ENCODE data around the gene TRAPPC10.

The TRAPPC10 gene

GRCh38 chr21:44020551-44020950 is 8.4 kb downstream of the TRAPPC10 start:
- no peak overlapping the region for H3K9ac ChIP-seq (ENCODE audit: low read depth, low read length, poor library complexity, severe bottlenecking)
- no peak overlapping the region for H2AFZ ChIP-seq (ENCODE audit: low read length)
- no peaks in the 10 kb centered on the region for H3K9me3 ChIP-seq (ENCODE audit: insufficient read depth, low read depth, low read length)
- no peaks in the 10 kb centered on the region for H3K36me3 ChIP-seq (ENCODE audit: insufficient read depth, low read length)
- no peaks in the 10 kb centered on the region for H3F3A ChIP-seq (ENCODE audit: low read depth)
- H4K20me1 ChIP-seq (ENCODE audit: insufficient read depth, low read length, poor library complexity, severe bottlenecking), result peaks cover 72% of the 10 kb centered on the region
- no peaks in the 10 kb centered on the region for H3K27me3 ChIP-seq (ENCODE audit: insufficient read depth, low read length, poor library complexity, severe bottlenecking)
- no peaks in the 10 kb centered on the region for H3K9me2 ChIP-seq (replicated peaks; ENCODE audit: low read depth, low read length)
- no peak for TF ChIP-seq CTCF (conservative IDR thresholded peaks at IDR 0.05; ENCODE audit: low read length)
- no peak for TF ChIP-seq EZH2phosphoT487 (IDR thresholded peaks at IDR 0.05; ENCODE audit: borderline replicate concordance)
- H3K79me2 ChIP-seq (ENCODE audit: insufficient read depth, low read length), result peaks cover 96% of the 10 kb centered on the region
- no peak overlapping the region for H3K4me3 ChIP-seq (ENCODE audit: low read length, poor library complexity, severe bottlenecking)
- peak overlapping the region; percentile 24 for H3K4me2 ChIP-seq (ENCODE audit: low read depth, low read length, poor library complexity, severe bottlenecking)
- peaks cover 61% of the 10 kb centered on the region for H3K4me1 ChIP-seq (ENCODE audit: insufficient read depth, low read length, poor library complexity, severe bottlenecking)

- Histone ChIP-seq H3K9me3 (ENCODE audit: insufficient read depth, low read depth, low read length) (no peaks in the 10 kb centered on the region), H2AFZ (ENCODE audit: low read length) (no peak overlapping the region), H3K4me2 (ENCODE audit: low read depth, low read length, poor library complexity, severe bottlenecking) (peak overlapping the region; percentile 24), H3K27me3 (ENCODE audit: insufficient read depth, low read length, poor library complexity, severe bottlenecking) (no peaks in the 10 kb centered on the region), H3K4me3 (ENCODE audit: low read length, poor library complexity, severe bottlenecking) (no peak overlapping the region), H3K79me2 (ENCODE audit: insufficient read depth, low read length) (peaks cover 96% of the 10 kb centered on the region), H3K4me1 (ENCODE audit: insufficient read depth, low read length, poor library complexity, severe bottlenecking) (peaks cover 61% of the 10 kb centered on the region), H3F3A (ENCODE audit: low read depth) (no peaks in the 10 kb centered on the region), H4K20me1 (ENCODE audit: insufficient read depth, low read length, poor library complexity, severe bottlenecking) (peaks cover 71% of the 10 kb centered on the region), H3K9ac (ENCODE audit: low read depth, low read length, poor library complexity, severe bottlenecking) (no peak overlapping the region), H3K36me3 (ENCODE audit: insufficient read depth, low read length) (no peaks in the 10 kb centered on the region), H3K9me2 (replicated peaks; ENCODE audit: low read depth, low read length) (no peaks in the 10 kb centered on the region)
- TF ChIP-seq EZH2phosphoT487 (IDR thresholded peaks at IDR 0.05; ENCODE audit: borderline replicate concordance), result no peak
- no peak for TF ChIP-seq CTCF (conservative IDR thresholded peaks at IDR 0.05; ENCODE audit: low read length)
Observed at GRCh38 chr21:44021064-44021463, 9.0 kb downstream of the TRAPPC10 start.

- Histone ChIP-seq H3K4me1 (ENCODE audit: insufficient read depth, low read length, poor library complexity, severe bottlenecking) (peaks cover 47% of the 10 kb centered on the region), H3K79me2 (ENCODE audit: insufficient read depth, low read length) (peaks cover 96% of the 10 kb centered on the region), H3K27me3 (ENCODE audit: insufficient read depth, low read length, poor library complexity, severe bottlenecking) (no peaks in the 10 kb centered on the region), H3K4me3 (ENCODE audit: low read length, poor library complexity, severe bottlenecking) (no peak overlapping the region), H3F3A (ENCODE audit: low read depth) (no peaks in the 10 kb centered on the region), H3K9me3 (ENCODE audit: insufficient read depth, low read depth, low read length) (no peaks in the 10 kb centered on the region), H4K20me1 (ENCODE audit: insufficient read depth, low read length, poor library complexity, severe bottlenecking) (peaks cover 72% of the 10 kb centered on the region), H3K9me2 (replicated peaks; ENCODE audit: low read depth, low read length) (no peaks in the 10 kb centered on the region), H3K9ac (ENCODE audit: low read depth, low read length, poor library complexity, severe bottlenecking) (no peak overlapping the region), H3K36me3 (ENCODE audit: insufficient read depth, low read length) (no peaks in the 10 kb centered on the region), H3K4me2 (ENCODE audit: low read depth, low read length, poor library complexity, severe bottlenecking) (no peak overlapping the region), H2AFZ (ENCODE audit: low read length) (no peak overlapping the region)
- TF ChIP-seq CTCF (conservative IDR thresholded peaks at IDR 0.05; ENCODE audit: low read length) (no peak), EZH2phosphoT487 (IDR thresholded peaks at IDR 0.05; ENCODE audit: borderline replicate concordance) (no peak)
Observed at GRCh38 chr21:44024257-44024656, 12.1 kb downstream of the TRAPPC10 start.
